GM03348 (cell line): Measurements from ENCODE around the gene ATP5PF.
"Not testable (repeated sequence)": the region's sequence is repeated elsewhere in the genome, so short reads cannot be mapped to it uniquely, and the experiment has no call there.

Source experiments
- DNase-seq: peaks from one replicate; pipeline ENCODE4 v3.0.0; 2012; ENCODE audit warnings: low spot score

The ATP5PF gene, protein sequence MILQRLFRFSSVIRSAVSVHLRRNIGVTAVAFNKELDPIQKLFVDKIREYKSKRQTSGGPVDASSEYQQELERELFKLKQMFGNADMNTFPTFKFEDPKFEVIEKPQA

DNA sequence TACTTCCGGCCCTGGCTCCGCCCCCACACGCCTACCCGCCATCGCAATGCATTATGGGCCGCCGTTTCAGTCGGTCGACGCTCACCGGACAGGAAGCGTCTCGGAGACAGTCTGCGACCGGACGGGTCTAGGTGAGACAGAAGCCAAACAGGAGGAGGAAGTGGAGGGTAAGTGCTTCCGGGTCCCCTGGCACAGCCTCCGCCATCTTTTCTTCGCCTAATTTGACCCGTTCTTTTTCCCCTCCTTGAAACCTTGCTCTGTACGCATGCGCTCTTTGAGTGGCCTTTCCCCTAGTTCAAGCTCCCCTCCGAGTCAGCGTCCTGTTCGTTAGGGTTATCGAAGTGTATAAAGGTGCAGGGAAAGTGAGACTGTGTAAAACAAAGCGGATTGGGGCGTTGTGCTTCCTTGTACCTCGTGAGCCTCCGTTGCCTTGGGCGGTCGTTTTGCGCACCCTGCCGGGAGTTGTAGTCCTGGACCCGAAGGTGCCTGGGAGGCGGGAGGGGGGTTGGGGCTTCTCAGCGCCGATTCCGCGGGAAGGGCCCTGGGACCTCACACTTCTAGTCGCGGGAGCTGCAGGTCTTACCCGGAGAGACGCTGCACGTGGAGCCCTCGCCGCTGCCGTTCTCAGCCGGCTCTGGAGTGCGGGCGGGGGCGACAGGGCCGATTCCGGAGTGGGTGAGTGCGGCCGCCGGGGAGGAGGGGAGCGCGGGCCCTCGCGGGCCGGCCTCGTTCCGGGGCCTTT lies at the start of gene ATP5PF, which contains the start of gene GABPA:
Gene ATP5PF (minus strand): TSS at position 1 of the 742 bp plus-strand sequence. CDS start 5,110 bp downstream, outside the sequence.
Gene GABPA (plus strand): TSS at position 69 of the 742 bp plus-strand sequence. CDS start 6,627 bp downstream, outside the sequence.
- DNase-seq = peak; percentile 95

DNA sequence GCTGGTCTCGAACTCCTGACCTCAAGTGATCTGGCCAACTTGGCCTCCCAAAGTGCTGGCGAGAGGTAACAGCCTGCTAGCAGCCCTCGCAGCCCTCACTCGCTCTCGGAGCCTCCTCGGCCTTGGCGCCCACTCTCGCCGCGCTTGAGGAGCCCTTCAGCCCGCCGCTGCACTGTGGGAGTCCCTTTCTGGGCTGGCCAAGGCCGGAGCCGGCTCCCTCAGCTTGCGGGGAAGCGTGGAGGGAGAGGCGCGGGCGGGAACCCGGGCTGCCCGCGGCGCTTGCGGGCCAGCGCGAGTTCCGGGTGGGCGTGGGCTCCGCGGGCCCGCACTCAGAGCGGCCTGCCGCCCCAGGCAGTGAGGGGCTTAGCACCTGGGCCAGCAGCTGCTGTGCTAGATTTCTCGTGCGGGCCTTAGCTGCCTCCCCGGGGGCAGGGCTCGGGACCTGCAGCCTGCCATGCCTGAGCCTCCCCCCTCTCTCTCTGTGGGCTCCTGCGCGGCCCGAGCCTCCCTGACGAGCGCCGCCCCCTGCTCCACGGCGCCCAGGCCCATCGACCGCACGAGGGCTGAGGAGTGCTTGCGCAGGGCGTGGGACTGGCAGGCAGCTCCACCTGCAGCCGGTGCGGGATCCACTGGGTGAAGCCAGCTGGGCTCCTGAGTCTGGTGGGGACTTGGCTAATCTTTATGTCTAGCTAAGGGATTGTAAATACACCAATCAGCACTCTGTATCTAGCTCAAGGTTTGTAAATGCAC lies 43.6 kb upstream of the ATP5PF start:
- not testable (repeated sequence) for DNase-seq

DNA sequence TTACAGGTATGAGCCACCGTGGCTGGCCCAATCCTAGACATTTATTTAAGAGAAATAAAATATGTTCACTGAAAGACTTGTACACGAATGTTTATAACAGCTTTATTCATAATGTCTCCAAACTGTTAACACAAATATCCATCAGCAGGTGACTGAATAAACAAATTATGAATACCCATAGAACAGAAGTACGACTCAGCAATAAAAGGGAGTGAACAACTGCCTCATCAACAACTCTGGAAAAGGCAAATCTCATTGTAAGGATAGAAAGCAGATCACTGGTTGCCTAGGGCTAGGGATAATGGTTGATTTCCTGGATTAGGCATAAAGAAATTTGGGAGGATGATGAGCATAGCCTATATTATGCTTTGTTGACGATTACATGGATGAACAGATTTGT lies 41.7 kb upstream of the ATP5PF start:
- no peak for DNase-seq

DNA sequence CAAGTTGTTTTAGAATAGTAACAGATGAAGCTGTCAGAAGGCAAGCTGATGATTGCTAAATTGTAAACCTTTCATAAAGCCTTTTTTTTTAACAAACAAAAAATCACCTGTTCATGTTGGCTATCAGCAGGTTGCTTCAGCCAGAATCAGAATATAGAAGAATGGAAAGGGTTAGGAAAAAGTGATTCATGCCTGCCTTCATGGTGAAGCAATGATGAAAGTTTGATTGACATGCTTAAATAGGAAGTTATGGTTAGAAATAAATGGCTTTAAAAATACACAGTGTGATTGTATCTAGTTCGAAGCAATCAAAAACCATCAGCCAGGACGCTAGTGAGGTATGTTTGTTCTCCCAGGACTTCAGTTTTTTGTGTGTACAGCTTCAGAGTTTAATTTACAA lies 38.0 kb upstream of the ATP5PF start:
- no peak for DNase-seq

DNA sequence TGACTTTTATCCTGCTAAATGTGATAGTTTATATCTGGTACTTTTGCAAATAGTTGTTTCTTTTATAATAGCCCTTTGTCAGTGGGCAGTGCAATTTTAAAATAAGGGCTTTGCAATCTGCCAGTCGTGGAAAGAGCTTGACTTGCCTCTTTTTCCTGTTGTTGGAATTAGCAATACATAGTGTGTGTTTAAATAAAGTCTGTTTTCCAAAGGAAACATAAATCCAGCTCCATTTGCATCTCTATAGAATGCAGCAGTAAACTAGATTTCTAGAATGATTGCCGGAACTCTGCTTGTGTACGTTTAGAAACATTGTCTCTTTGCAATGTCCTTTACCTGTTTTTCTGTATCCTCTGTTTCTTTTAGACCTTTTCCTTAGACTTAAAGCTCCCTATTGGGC lies 33.2 kb upstream of the ATP5PF start:
- no peak for DNase-seq

DNA sequence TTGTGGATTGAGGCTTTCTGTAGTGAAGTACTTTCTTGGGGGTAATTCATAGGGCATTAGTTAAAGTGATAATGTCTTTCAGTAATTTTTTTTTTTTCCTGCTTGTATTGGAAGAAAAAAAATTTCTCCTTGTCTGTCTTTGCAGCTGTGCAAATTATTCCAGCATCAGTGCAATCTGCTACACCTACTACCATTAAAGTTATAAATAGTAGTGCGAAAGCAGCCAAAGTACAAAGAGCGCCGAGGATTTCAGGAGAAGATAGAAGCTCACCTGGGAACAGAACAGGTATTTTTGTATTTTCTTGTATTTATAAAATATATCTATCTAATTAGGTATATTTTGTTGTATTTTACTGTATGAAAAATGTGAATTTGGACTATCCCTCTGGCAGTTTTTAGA lies 29.4 kb upstream of the ATP5PF start:
- DNase-seq = no peak

DNA sequence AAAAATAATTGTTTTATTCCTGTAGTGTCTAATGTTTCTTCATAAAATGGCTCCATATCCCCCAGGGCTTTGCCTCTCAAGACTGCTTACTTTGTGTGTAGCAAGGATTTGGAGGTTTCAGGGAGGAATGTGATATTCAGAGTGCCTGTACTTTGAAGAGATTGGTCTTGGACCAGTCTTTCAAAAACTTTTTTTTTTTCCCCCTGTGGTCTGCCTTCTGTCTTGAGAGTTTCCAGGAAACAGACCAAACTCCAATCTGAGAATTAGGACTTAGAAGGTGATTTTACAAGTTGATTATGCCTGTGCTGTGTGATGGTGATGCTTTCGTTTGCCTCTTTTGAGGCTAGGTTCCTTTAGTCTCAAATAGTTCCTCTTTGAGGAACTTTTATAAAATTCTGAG lies 26.0 kb upstream of the ATP5PF start:
- DNase-seq = no peak

DNA sequence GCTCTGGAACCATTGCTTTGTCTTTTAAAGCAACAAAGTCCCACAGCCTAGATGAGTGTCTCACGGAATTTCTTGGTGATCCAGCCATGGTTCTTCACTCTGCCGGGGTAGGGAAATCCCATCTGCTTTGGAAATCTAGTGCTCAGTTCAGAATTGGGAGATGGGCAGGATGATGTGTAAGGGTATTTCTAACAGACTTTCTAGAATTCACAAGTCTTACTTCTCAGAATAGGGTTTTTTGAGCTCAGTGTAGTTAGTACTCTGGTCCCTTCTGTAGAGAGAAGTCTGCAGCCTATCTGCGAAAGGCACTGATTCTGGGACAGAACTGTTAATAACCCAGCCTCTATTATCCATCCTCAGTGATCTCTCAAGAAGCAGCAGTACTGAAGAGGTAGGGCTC lies 25.4 kb upstream of the ATP5PF start:
- no peak for DNase-seq

DNA sequence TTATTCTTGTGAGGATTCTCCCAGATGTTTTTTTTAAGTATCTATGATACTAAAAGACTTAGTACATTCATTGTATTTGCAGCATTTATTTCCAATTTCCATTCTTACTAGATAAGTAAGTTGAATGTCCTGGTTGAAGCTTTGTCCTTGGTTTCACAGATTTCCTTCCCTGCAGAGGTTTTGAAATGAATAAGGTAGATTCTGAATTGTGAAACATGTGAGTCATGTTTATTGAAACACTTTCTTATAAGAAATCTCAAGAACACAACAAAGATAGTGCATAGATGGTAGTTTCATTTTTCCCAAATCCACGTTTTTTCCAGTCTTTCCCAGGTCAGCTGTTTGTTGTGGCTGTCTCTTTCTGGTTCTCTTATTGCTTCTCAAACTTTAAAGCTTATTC lies 24.9 kb upstream of the ATP5PF start:
- no peak for DNase-seq

DNA sequence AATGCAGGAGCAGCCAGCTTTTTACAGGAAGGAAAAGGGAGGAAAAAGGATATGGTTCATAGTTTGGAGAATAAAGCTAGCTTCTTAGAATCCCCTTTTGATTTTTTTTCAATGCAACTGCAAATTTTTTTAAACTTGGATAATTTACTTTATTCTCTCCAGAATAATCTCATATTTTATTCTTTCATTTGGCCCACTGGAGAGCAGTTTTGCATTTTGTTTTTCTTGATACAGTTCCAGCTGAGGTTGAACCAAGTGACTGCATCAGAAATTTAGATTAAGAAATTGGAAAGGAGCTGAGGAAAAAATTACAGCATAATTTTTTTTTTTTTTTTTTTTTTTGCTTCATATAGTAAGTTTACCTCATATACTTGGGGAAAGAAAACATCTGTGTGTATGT lies 22.8 kb upstream of the ATP5PF start:
- DNase-seq = no peak

DNA sequence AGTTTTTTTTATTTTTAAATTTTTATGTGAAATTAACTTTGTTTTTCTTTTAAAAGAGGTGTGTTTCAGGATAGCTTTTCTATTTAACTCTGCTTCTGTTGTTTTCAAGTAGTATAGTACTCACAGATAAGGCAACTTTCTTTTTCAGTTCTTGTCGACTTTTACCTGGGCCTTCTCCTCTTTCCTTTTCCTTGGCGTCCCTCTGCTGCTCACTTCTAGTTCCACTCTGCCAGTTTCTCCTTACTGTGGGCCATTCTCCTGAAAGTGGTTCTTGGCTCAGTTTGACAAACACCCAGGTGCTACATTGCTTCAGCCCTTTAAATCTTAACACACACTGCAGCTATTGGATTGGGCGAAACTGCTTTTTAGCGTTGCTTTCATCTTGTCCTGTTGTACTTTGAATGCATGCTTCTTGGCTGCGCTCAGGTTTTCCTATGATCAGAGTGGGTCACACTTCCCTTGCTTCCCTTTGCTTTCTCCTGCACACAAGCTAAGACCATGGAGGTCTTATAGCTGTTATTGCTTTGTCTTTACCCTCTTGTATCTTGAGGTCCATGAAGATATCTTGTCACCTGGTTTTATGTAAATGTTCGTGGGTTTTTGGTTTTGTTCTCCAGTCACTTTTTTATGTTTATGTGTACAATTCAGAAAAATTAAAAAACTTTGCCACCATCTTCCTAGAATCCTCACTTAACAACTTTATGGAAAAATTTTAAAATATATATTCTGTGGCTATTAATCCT lies 21.7 kb upstream of the ATP5PF start:
- no peak for DNase-seq

DNA sequence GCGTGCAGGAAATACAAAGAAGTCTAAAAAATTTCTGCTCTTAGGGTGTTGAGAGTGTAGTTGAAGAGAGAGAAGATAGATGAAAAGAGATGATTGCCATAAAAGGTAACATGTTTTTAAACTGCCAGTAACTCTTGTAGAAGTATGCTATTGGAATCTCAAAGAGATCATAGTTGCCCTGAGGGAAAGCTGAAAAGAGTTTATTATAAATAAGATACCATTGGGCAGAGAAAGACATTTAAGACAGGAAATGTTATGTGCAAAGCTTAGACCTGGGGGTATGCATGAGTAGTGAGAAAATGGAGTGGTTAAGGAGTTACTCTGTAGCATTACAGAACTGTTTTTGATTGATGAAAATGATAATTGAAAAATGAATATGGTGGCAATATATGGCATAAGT lies 17.7 kb upstream of the ATP5PF start:
- DNase-seq = no peak

DNA sequence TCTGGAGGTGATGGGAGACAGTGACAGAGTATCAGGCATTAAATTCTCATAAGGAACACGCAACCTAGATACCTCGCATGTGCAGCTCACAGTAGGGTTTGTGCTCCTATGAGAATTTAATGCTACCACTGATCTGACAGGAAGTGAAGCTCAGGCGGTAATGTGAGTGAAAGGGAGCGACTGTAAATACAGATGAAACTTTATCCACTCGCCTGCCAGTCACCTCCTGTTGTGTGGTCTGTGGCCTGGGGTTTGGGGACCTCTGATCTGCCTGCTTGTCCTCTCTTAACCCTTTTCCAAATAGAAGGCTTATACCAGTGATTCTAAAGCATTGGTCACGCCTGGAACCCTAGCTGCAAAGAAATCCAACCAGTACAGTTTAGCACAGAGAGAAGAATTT lies 15.4 kb upstream of the ATP5PF start:
- no peak for DNase-seq

DNA sequence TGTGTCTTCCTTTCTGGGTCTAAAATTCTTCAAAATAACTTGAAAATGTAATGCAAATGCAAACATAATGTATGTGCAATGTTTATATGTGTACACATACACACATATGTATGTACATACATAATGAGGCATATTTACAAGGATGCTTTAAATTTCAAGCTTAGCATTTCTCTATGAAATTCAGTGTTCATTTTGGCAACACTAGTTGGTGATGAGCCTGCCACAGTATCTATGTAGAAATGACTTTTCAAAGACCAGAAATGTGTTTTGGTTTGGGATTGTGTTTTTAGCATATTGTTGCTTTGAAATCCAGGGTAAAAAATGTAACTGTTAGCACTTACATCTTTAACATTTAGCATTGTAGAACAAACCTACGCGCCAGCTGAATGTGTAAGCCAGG lies 10.2 kb upstream of the ATP5PF start:
- no peak for DNase-seq

DNA sequence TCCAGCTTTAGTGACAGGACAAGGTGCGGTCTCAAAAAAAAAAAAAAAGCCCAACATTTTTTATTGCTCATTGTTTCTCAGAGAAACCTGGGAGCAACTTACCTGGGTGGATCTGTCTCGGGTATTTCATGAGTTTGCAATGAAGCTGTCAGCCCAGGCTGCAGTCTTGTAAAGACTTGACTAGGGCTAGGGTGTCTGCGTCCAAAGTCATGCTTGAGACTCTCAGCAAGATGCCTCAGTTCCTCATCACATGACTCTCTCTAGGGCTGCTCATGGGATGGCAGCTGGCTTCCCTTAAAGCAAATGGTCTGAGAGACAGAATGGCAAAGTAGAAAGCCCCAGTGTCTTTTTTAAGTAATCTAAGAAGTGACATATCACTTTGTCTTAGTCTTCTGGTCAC lies 8.2 kb upstream of the ATP5PF start:
- no peak for DNase-seq

DNA sequence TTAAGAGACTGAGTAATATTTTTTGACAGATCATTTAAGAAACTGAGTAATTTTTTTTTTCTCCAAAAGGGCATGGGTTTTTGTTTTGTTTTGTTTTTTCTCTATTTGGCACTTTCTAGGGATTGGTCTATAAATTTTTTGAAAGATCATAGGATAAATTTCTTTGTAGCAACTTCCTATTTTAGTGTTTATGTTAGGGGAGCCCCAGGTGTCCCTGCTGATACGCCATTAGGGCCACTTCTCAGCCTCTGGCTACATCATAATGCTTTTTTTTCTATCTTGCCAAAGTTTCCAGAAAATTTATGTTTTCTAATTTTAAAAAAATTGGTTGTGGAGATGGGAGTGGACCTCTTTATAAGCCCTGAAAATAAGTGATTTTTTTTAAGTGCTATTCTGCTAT lies 2.7 kb upstream of the ATP5PF start:
- DNase-seq = no peak

DNA sequence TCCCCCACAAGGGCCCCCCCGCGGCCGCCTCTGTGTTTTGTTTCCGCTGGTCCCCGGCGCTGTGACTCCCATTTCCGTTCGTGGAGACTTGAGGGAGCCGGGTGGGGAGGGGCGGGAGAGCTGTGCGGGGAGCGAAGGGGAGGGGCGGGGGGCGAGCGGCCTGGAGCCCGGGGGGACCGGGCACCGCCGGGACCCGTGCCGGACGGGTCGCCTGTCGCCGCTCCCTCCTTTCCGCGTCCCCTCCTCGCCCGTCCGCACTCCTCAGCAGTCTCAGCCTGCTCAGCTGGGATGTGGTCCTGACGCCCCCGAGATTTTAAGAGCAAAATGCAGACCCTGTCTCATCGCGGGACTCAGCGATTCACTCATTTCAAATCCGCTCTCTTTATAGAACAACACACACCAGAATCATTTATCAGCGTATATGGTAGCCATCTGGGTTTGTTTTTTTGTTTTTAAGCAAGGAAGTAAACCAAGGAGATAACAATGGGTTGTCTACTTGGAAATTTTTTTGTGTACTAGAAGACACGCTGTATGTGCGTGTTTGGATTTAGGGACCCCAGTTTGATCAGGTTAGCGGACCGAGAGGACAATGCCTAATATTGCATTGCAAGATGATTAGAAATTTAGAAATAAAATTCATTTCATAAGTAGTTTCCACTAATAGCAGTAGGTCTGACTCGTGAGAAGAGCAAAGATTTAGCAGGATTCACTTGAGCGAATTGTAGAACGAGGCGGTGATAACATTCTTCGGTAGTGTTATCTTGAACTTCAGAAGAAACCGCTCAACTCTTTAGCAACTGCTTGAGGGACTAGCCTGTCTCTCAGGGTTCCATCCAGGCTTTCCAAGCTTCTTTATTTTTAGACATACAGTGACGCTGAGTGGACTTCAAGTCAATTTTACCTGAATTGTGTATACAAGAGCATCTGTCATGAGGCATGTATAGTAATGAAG lies 1.2 kb upstream of the ATP5PF start:
- DNase-seq = peak; percentile 88

DNA sequence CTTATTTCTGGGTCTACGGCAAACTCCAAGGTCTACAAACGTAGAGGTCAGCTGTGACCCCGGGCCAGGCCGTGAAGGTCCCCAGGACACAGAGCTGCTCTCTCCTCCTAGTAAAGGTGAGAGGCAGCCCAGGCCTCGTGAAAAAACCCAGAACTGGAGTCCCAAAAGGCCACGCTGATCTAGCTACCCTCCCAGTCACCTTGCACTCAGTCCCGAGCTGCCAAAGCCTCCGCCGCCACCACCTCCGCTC lies 125 bp downstream of the ATP5PF start:
- no peak for DNase-seq

DNA sequence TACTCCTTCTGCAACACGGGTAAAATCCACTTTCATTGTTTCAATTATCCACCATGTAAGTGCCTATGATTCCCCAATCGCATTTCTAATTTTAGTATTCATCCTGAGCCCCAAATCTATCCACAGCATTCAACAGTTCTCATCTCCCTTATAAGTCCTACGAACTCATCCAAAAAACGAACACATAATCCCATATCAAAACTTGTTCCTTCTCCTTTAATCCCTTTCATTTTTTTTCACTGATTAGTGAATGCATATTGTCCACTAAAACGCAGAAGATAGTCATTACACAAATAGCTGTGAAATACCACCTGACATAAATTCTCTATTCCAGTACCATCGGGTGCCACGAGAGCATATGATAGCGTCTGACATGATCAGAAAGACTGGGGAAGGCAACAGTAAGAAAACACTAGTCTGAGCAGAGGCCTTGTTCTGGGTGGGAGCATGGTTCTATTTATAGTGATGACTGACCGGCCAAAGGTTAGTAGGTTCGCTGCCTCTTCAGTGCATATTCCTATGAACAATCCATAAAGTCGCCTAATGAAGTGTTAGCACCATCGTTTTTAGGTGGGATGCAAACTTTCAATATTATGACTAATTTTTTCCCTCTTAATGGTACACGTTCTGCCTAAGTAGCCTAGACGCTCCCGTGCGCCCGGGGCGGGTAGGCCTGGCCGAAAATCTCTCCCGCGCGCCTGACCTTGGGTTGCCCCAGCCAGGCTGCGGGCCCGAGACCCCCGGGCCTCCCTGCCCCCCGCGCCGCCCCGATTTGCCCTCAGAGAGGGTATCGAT lies 648 bp downstream of the ATP5PF start:
- peak; percentile 39 for DNase-seq

DNA sequence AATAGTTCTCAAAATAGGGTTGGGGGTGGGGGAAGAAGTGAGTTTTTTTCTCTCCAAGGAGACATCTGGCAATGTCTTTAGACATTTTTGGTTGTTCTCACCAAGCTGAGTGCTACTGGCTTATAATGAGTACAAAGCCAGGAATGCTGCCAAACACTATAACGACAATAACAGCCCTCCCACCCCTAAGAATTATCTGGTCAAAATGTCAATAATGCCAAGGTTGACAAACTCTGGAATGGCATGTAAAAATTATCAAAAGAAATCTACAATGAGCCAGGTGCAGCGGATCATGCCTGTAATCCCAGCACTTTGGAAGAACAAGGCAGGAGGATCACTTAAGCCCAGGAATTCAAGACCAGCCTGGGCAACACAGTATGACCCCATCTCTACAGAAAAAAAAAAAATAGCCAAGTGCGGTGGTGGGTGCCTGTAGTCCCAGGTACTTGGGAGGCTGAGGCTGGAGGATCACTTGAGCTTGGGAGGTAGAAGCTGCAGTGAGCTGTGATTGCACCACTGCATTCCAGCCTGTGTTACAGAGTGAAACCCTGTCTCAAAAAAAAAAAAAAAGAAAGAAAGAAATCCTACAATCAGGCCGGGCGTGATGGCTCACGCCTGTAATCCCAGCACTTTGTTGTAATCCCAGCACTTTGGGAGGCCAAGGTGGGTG lies 2.5 kb downstream of the ATP5PF start:
- DNase-seq = no peak
